HG03565 (cell line): ENCODE measurements around the gene LRRC45.
"Not testable (repeated sequence)": the region's sequence is repeated elsewhere in the genome, so short reads cannot be mapped to it uniquely, and the experiment has no call there.

Source experiments
- ATAC-seq: cut with Tn5 transposase; IDR thresholded peaks from one replicate; pipeline ENCODE4 v1.9.1; 2021; ENCODE audit warnings: mild to moderate bottlenecking, moderate library complexity; ENCODE audit not compliant: unreplicated experiment

Gene LRRC45

GRCh38 chr17:82033359-82034085 is 10.4 kb downstream of the LRRC45 start:
- ATAC-seq: no peak

DNA sequence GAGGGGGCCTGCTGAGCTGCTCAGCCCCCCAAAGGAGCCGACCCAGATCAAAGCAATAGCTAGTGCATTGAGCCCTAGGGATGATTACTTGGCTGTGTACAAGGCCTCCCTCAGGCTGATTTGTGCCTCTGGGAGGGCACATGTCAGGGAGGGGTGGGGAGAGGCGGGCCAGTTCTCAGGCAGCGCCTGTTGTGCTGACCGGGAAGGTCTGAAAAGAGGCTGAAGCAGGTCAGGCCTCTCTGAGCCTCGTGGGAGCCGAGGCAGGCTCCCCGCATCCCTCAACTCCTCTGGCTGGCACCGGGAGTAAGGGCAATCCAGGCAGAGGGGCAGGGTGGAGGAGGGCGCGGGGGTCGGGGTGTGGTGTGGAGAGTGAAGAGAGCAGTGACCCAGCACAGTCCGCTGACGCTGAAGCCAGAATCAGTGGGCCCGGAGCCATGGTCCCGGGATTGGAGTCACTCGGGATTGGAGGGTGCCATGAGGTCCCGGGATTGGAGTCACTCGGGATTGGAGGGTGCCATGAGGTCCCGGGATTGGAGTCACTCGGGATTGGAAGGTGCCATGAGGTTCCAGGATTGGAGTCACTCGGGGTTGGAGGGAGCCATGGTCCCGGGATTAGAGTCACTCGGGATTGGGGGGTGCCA is 11.4 kb downstream of the LRRC45 start:
- ATAC-seq: no peak

GRCh38 chr17:82035488-82035887 is 12.4 kb downstream of the LRRC45 start:
- no peak for ATAC-seq

DNA sequence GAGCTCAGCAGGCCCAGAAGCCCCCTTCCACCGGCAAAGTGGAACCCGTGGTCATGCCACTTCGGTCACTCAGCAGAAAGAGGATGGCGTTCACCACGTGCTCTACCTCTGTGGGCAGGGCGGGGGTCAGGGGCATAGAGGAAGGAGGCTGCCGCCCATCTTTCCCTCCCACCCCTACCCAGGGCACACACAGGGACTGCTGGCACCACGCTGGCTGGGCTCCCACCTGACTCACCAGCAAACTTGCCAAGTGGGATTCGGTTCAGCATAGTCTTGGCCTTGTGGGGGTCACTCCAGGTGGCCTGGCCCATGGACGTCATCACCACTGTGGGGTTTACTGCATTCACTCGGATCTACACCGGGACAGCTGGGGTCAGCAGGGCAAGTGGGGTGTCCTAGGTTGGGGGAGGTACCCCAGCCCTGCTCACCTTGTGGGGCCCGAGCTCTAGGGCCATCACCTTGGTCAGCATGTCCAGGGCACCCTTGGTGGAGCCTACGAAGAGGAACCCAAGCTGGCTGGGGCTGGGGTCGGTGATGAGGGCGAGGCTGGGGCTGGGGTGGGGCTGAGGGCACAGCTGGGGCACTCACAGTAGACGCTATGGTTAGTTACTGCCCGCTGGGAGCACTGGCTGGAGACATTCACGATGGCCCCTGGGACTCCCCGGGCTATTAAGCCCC is 13.0 kb downstream of the LRRC45 start:
- no peak for ATAC-seq

DNA sequence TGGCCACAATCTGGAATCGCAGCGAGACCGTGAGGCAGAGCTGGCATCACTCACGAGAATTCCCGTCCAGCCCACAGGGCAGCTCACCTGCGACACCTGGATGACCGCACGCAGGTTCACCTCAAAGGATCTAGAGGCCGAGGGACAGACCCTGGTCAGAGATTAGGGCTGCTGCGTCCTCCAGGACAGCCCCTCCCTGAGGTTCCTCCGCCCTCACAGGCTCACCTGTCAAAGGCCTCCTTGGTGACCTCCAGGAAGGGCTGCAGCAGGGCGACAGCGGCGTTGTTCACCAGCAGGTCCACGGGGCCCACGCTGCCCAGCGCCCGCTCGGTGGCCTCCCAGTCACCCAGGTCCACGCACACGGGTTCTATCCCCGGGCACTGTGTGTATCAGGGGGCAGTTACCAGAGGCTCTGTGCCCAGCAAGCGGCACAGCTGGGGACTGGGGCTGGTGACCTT is 13.6 kb downstream of the LRRC45 start:
- ATAC-seq: no peak

DNA sequence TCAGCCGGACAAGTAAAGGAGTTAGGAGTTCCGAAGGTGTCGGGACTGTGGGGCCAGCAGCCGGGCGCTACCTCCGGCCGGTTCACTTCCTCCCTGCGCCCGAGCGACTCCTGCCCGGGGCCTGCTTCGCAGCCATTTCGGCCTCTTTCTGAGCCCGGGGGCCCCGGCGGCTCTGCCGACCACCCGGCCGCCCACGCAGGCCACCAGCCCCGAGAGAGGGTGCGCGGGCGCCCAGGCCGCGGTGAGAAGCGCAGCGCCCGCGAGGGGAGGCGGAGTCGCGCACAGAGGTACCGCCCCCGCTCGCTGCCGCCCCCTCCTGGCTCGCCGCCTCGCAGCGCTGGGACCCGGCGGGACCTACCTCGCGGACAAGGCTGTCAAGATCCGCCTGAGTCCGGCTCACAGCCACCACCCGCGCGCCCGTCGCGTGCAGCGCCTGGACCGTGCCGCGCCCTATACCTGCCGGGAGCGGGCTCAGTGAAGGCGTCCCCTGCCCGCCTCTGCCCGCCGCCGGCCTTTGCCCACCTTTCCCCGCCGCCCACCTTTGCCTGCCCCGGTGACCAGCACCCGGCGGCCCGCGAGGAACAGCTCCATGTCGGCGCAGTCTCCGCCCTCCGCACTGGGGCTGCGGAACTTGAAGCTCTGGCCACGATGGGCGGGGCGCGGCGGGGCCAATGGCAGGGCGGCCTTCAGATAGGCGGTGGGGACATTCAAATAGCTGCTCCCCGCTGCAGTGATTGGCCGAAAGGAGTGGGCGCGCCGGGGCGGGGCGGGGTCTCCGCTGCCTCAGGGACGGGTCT is 14.2 kb downstream of the LRRC45 start, which contains the start of gene DCXR:
TSS of gene DCXR (minus strand) at position 606 of the 797 bp plus-strand sequence. CDS start at position 591, 15 bp downstream.
- peak; percentile 75 for ATAC-seq

GRCh38 chr17:82037889-82038195 is 14.7 kb downstream of the LRRC45 start:
- ATAC-seq: no peak

GRCh38 chr17:82038796-82039409 is 15.8 kb downstream of the LRRC45 start:
- ATAC-seq: not testable (repeated sequence)

- ATAC-seq: no peak
Measured at GRCh38 chr17:82039695-82040299, 16.7 kb downstream of the LRRC45 start.

DNA sequence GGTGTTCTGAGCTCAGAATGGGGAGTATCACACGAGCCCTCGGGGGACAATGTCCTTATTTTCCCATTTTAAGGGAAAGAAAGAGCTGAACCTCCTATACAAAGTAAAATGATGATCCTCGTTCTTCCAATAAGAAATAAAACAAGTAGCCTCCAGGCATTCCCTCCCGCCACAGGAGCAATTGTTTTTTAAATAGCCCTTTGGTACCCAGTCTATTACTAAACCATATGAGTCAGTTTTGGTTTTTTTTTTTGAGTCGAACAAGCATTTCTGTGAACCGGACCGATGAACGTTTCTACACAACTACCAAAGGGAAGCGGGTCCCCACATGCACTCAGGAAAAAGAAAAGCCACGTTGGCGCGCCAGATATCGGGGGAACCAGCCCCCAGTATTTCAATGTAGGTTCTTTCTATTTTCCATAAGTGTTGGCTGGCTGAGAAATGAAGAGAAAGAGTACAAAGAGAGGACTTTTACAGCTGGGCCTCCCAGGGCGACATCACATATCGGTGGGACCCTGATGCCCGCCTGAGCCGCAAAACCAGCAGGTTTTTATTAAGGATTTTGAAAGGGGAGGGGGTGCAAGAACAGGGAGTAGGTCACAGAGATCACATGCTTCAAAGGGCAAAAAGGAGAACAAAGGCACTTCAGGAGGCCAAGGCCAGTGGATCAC is 18.2 kb downstream of the LRRC45 start:
- no peak for ATAC-seq

GRCh38 chr17:82042649-82043048 is 19.5 kb downstream of the LRRC45 start:
- no peak for ATAC-seq

DNA sequence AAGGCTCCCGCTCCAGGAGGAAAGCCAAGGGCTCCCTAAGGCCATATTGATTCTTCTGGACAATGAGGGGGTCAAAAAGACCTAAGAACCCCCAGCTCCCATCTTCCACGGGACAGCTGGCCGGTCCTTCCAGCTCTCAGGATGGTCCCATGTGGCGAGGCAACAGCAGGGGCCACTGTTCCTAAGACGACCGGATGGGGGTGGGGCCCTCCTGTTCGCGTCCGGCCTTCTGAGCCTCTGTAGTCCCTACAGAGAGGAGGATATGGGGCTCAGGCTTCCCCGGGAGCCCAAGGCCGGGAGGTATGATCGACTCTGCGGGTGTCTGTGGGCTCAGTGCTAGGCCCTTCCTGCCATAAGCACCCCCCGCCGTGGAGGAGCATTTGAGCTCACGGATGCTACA is 20.4 kb downstream of the LRRC45 start:
- ATAC-seq: no peak

- no peak for ATAC-seq
Measured at GRCh38 chr17:82045936-82046484, 22.9 kb downstream of the LRRC45 start.

DNA sequence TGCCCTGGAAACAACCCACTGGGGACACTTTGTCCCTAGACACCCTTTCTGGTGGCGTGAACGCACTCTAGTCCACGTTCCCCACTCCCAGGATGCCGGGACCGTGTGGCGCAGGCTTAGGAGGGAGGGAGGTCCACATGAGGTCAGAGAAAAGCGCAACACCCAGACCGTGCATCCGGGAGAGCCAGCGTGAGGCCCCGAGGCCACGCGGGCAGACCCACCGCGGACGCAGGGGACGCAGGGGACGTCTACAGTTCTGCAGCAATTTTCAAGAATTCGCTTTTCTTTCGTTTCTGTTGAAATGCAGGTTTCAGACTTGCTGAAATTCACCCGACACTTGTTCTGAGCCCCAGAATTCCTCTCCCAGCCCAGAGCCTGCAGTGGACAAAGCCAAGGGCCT is 23.8 kb downstream of the LRRC45 start:
- ATAC-seq: no peak

DNA sequence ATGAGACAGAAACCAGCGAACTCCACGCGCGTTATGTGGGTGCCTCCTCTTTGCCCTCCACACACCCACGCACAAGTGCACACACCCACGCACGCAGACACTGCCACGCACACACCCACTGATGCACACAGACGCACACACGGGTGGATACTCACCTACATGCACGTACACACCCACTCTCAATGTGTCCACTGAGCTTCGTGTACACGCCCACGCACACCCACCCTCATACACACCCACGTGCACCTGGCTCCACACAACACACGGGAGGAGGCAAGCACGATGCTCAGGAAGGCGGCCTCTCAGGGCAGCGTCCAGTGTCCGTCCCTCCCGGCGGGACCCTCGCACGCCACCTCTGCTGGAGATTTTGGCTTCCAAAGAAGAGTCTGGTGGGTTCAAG is 24.3 kb downstream of the LRRC45 start:
- no peak for ATAC-seq

- no peak for ATAC-seq
Measured at GRCh38 chr17:82047914-82048570, 24.9 kb downstream of the LRRC45 start.

- no peak for ATAC-seq
Measured at GRCh38 chr17:82048571-82048971, 25.5 kb downstream of the LRRC45 start.

- no peak for ATAC-seq
Measured at GRCh38 chr17:82049106-82049505, 26.0 kb downstream of the LRRC45 start.

DNA sequence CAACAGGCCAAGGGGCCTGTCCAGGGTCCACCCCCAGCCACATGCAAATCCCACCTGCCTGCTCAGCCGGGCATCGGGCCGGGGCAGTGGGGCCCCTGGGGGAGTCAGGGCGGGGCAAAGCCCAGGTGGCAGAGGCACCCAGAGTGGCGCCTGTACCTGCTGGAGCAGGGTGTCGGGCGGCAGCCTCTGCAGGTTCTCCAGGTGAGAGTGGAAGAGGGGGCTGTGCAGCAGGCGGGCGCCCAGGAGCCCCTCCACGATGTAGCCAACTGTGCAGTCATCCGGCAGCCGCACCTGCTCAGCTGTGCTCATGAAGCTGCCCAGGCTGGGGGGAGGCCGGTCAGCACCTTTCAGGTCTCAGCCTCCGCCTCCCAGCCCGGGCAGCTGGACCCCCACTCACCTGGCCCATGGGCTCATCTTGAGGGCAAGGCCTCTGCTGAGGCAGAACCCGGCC is 26.4 kb downstream of the LRRC45 start:
- ATAC-seq: no peak
